CD14-positive monocyte (primary cell): Measurements from ENCODE around the gene TAS2R43. TPM values are rescaled to one million over a fixed set of nuclear protein-coding genes. Genes with fewer than 3 reads are reported as not detected.

Experiments used
- polyA plus RNA-seq, 3 donors: library from polyadenylated mRNA; depleted of rRNA in 1 of 3; unstranded in 2 of 3; stranded (reverse) in 1 of 3; fragments of 300-500 nt in 2 of 3; fragments of >200 nt in 1 of 3; fragmentation: Illumina TruSeq in 2 of 3; gene quantifications; 1 replicate in 2 of 3; 2 replicates in 1 of 3; pipeline ENCODE4 v1.2.3, GENCODE V29; 2012 to 2021
- small RNA-seq: library from RNA; depleted of rRNA; stranded (forward); fragments of <200 nt; gene quantifications from one replicate; pipeline ENCODE3, GENCODE V24; 2012; ENCODE audit warnings: low read depth; ENCODE audit not compliant: insufficient read length

The TAS2R43 gene
- polyA plus RNA-seq, 3 donors: not detected

Small RNA genes within 50 kb of the gene (small RNA-seq; reads per million reads assigned to genes)
- gene AC018630.1: not detected

Other genes starting within 250 kb of the TAS2R43 start
- 1 to 10 TPM in 1 of 3 donors, not detected in 2; 1.0 TPM for gene PRR4, start 242.8 kb downstream of the TAS2R43 start, polyA plus RNA-seq
- 1 to 10 TPM; 1.9 to 3.5 (median 2.9) TPM for gene PRH1, start 208.1 kb downstream of the TAS2R43 start, polyA plus RNA-seq
- gene TAS2R13, start 182.8 kb downstream of the TAS2R43 start, polyA plus RNA-seq: not detected
- gene PRH2, start 163.1 kb downstream of the TAS2R43 start, polyA plus RNA-seq: not detected
- 1 to 10 TPM in 1 of 3 donors, under 1 TPM in 2; 0.53 to 1.5 (median 0.61) TPM for gene TAS2R14, start 153.1 kb downstream of the TAS2R43 start, polyA plus RNA-seq
- under 1 TPM in 1 of 3 donors, not detected in 2; 0.27 TPM for gene TAS2R50, start 105.4 kb downstream of the TAS2R43 start, polyA plus RNA-seq
- under 1 TPM in 1 of 3 donors, not detected in 2; 0.71 TPM for gene TAS2R20, start 94.0 kb downstream of the TAS2R43 start, polyA plus RNA-seq
- gene TAS2R19, start 69.7 kb downstream of the TAS2R43 start, polyA plus RNA-seq: under 1 TPM in 1 of 3 donors, not detected in 2; 0.29 TPM
- gene TAS2R31, start 60.9 kb downstream of the TAS2R43 start, polyA plus RNA-seq: under 1 TPM in 1 of 3 donors, not detected in 2; 0.29 TPM
- gene TAS2R46, start 30.0 kb downstream of the TAS2R43 start, polyA plus RNA-seq: under 1 TPM in 1 of 3 donors, not detected in 2; 0.36 TPM
- gene TAS2R30, start 42.3 kb upstream of the TAS2R43 start, polyA plus RNA-seq: under 1 TPM in 1 of 3 donors, not detected in 2; 0.05 TPM
- 1 to 10 TPM; 1.4 to 7.8 (median 7.3) TPM for gene SMIM10L1, start 78.9 kb upstream of the TAS2R43 start, polyA plus RNA-seq
- not detected for gene TAS2R42, start 94.6 kb upstream of the TAS2R43 start, polyA plus RNA-seq
- not detected for gene PRB3, start 177.4 kb upstream of the TAS2R43 start, polyA plus RNA-seq
- gene PRB4, start 218.1 kb upstream of the TAS2R43 start, polyA plus RNA-seq: not detected